Esophagus muscularis mucosa (tissue), 4 donors: ENCODE results near the gene KREMEN1. TPM values are rescaled to one million over a fixed set of nuclear protein-coding genes. Genes with fewer than 3 reads are reported as not detected.

Source experiments
- DNase-seq: peaks from one replicate; pipeline ENCODE4 v3.0.0-alpha.2; 2017; ENCODE audit errors: extremely low spot score
- H3K27ac ChIP-seq, 4 donors: fragments of 200-600 bp; sonication (generic); replicated peaks in 1 of 4; 1 replicate in 3 of 4; 2 replicates in 1 of 4; pipeline ENCODE4 v1.5.1; 2016 to 2019; ENCODE audit warnings: mild to moderate bottlenecking in 1 of 4
- H3K27me3 ChIP-seq, 4 donors: fragments of 200-600 bp; sonication (generic); one replicate each; pipeline versions ENCODE4 v1.5.1 to v1.6.0; 2016 to 2019
- H3K36me3 ChIP-seq, 4 donors: fragments of 200-600 bp; sonication (generic); one replicate each; pipeline ENCODE4 v1.5.1; 2016 to 2019
- H3K4me1 ChIP-seq, 4 donors: fragments of 200-600 bp; sonication (generic); one replicate each; pipeline ENCODE4 v1.5.1; 2016 to 2019
- H3K4me3 ChIP-seq, 4 donors: fragments of 200-600 bp; sonication (generic); 1 replicate in 2 of 4; 2 replicates in 2 of 4; pipeline ENCODE4 v1.5.1; 2016 to 2019; ENCODE audit warnings: mild to moderate bottlenecking in 4 of 4, moderate library complexity in 1 of 4
- H3K9me3 ChIP-seq, 4 donors: fragments of 200-600 bp; sonication (generic); 1 replicate in 3 of 4; 2 replicates in 1 of 4; pipeline ENCODE4 v1.5.1; 2016 to 2019
- EP300 ChIP-seq: sonication (generic); formaldehyde crosslinking; IDR thresholded peaks from one replicate; pipeline ENCODE4 v1.6.1; 2017; ENCODE audit warnings: antibody characterized with exemption
- POLR2A ChIP-seq: fragments of 450-650 bp; IDR thresholded peaks from one replicate; pipeline ENCODE4 v1.6.1; 2017; ENCODE audit warnings: antibody characterized with exemption, moderate library complexity, mild to moderate bottlenecking, low read depth
- POLR2AphosphoS5 ChIP-seq, 2 donors: sonication (generic); formaldehyde crosslinking; IDR thresholded peaks; one replicate each; pipeline ENCODE4 v1.6.1; 2017; ENCODE audit warnings: antibody characterized with exemption in 2 of 2
- WGBS: methylation state at CpG from one replicate; pipeline ENCODE4 v1.1.5; 2018; 5-methylcytosine and 5-hydroxymethylcytosine counted together
- intact Hi-C: fragments of 100-400 bp; cut with DNase I; formaldehyde crosslinking; loops from one replicate; pipeline ENCODE4 v1.15.1; 2023
- total RNA-seq, 4 donors: library from RNA; depleted of rRNA; stranded (reverse); fragments of >200 nt; gene quantifications; one replicate each; pipeline versions ENCODE4 v1.1.0 to v1.2.1, GENCODE V29; 2016
- TF ChIP-seq, protein P1 (sequence below), 3 experiments: fragments of 200-600 bp in 2 of 3; fragments of 450-650 bp in 1 of 3; sonication (generic) in 2 of 3; IDR thresholded peaks; one replicate each; pipeline ENCODE4 v1.5.1; 2017 to 2019; ENCODE audit warnings: antibody characterized with exemption in 3 of 3, mild to moderate bottlenecking in 2 of 3, moderate library complexity in 1 of 3

KREMEN1 gene
- total RNA-seq, 4 donors from 2014 or later, result 8.7 to 14.6 (median 12.4) TPM

DNA sequence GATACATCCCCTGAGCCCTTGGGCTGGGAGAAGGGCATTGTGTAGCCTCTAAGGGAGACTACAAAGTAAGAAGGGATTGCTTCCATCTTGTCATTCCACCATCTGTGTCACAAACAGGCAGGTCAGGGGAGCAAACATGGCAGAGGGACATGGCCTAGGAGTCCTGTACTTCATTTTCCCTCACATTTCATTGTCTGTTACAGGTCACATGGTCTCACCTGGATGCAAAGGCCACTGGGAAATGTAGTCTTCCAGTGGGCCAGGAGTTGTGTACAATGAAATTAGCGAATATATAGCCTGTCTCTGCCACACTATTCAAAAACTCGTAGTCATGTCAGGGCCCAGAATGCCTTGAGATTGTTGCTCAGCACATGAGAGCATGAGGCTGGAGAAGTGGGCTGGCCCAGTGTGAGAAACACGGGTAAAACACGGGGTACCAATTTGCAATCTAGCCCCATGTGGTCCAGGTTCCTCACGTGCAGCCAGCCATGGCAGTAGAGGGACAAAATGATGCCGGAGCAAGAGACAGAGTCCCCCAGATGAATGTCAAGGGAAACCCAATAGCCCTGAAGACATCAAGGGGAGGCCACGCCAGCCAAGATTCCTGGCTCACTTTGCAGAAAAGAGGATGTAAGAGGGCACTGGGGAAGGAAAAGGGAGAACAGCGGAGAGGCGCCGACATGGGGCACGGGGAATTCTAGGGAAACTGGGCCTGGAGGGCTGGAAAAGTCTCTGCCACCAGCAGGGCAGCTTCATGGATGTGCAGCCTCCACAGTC, 85.1 kb downstream of the KREMEN1 start:
- H3K27ac ChIP-seq, result no peak overlapping the region
- no peak for TF ChIP-seq POLR2A
- no peak for TF ChIP-seq EP300
- TF ChIP-seq, protein P1, sequence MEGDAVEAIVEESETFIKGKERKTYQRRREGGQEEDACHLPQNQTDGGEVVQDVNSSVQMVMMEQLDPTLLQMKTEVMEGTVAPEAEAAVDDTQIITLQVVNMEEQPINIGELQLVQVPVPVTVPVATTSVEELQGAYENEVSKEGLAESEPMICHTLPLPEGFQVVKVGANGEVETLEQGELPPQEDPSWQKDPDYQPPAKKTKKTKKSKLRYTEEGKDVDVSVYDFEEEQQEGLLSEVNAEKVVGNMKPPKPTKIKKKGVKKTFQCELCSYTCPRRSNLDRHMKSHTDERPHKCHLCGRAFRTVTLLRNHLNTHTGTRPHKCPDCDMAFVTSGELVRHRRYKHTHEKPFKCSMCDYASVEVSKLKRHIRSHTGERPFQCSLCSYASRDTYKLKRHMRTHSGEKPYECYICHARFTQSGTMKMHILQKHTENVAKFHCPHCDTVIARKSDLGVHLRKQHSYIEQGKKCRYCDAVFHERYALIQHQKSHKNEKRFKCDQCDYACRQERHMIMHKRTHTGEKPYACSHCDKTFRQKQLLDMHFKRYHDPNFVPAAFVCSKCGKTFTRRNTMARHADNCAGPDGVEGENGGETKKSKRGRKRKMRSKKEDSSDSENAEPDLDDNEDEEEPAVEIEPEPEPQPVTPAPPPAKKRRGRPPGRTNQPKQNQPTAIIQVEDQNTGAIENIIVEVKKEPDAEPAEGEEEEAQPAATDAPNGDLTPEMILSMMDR (IDR thresholded peaks at IDR 0.05), result no peak
- TF ChIP-seq POLR2AphosphoS5 (IDR thresholded peaks at IDR 0.05), result no peak
- peaks cover 6 to 18% (median 12%) of the 10 kb centered on the region in 4 donors for H3K4me1 ChIP-seq
- 92% methylated on average over 11 of the region's 11 CpGs for WGBS
- peaks cover 0 to 9% (median 0%) of the 10 kb centered on the region in 4 donors for H3K27me3 ChIP-seq
- DNase-seq, result no peak
- H3K36me3 ChIP-seq, result no peaks in the 10 kb centered on the region
- H3K4me3 ChIP-seq, result no peak overlapping the region
- intact Hi-C loops, result loop anchor here (5.0 to 10.0 kb wide), 2 partner anchors 89 to 303 kb away; no protein-coding TSS in a partner anchor
- H3K9me3 ChIP-seq, result no peaks in the 10 kb centered on the region

DNA sequence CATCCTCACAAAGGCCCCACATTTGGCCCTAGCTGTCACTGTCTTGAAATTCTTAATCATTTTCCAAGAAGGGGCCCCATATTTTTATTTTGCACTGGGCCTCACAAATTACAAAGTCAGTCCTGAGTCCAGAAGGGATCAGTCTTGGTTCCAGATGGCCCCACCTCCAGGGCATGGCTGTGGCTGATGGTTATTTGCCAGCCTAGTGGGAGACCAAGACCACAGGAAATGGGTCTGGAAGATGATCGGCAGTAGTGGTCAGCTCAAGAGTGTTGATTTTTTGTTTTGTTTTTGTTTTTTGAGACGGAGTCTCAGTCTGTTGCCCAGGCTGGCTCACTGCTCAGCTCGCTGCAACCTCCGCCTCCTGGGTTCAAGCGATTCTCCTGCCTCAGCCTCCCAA, 85.7 kb downstream of the KREMEN1 start:
- Histone ChIP-seq H3K36me3 (no peaks in the 10 kb centered on the region), H3K9me3 (no peaks in the 10 kb centered on the region), H3K27ac (no peak overlapping the region), H3K4me3 (no peak overlapping the region), H3K4me1 (peaks cover 6 to 13% (median 11%) of the 10 kb centered on the region in 4 donors), H3K27me3 (peaks cover 0 to 9% (median 0%) of the 10 kb centered on the region in 4 donors)
- intact Hi-C loops, result loop anchor here (5.0 to 10.0 kb wide), 2 partner anchors 89 to 304 kb away; no protein-coding TSS in a partner anchor
- TF ChIP-seq EP300 (no peak), POLR2A (no peak)
- WGBS, result 89% methylated on average over 5 of the region's 5 CpGs
- DNase-seq, result no peak

DNA sequence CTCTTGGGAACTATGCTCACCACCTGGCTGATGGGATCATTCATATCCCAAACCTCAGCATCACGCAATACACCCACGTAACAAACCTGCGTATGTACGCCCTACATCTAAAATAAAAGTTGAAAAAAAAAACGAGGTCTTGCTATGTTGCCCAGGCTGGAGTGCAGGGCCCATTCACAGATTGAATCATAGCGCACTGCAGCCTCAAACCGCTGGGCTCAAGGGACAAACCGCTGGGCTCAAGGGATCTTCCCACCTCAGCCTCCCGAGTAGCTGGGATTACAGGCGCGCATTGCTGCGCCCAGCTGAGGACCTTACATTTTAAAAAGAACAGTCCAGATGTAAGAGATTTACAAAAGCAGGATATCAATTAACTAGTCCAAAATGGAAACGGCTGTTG, 91.0 kb downstream of the KREMEN1 start:
- WGBS, result 91% methylated on average over 13 of the region's 13 CpGs
- Histone ChIP-seq H3K27ac (no peak overlapping the region), H3K4me1 (no peaks in the 10 kb centered on the region), H3K4me3 (no peak overlapping the region), H3K27me3 (peaks cover 0 to 5% (median 0%) of the 10 kb centered on the region in 4 donors), H3K36me3 (no peaks in the 10 kb centered on the region), H3K9me3 (no peaks in the 10 kb centered on the region)
- DNase-seq, result no peak
- TF ChIP-seq EP300 (no peak), POLR2AphosphoS5 (IDR thresholded peaks at IDR 0.05) (no peak), POLR2A (no peak)
- TF ChIP-seq, protein P1 (IDR thresholded peaks at IDR 0.05), result no peak
- intact Hi-C loops, result no loop called here

DNA sequence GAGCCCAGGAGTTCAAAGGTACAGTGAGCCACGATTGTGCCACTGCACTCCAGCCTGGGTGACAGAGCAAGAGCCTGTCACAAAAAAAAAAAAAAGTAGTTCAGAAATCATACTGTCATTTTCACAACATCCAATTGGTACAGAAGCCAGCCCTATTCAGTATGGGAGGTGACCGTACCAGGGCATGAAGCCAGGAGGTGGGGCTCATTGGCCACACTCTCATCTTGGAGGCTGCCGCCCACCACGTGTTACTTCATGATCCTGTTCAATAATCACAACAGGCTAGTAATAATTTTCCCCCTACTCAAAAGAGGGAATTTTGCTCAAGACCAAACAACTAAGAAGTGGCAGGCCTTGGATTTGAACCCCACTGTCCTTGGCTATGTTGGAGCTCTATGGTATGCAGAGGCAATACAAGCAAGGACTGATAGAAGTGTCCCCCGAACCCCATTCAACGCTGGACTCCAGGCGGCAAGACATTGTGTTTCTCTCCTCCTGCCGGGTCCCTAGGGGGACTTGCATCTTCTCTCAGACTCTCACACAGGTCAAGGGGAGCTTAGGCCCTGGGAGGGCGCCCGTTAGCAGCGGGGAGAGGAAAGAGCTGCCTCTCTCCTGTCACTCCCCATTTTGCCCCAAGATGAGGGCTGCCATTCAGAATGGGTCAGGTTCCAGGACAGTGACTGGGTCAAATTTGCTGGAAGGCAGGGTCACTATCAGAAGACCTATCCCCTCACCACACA, 92.7 kb downstream of the KREMEN1 start:
- H3K4me3 ChIP-seq, result no peak overlapping the region
- TF ChIP-seq, protein P1 (IDR thresholded peaks at IDR 0.05), result no peak
- TF ChIP-seq POLR2A (no peak), POLR2AphosphoS5 (IDR thresholded peaks at IDR 0.05) (no peak), EP300 (no peak)
- no peak overlapping the region for H3K27ac ChIP-seq
- intact Hi-C loops, result no loop called here
- no peaks in the 10 kb centered on the region for H3K36me3 ChIP-seq
- no peaks in the 10 kb centered on the region for H3K4me1 ChIP-seq
- 87% methylated on average over 10 of the region's 11 CpGs for WGBS
- DNase-seq, result no peak
- H3K9me3 ChIP-seq, result no peaks in the 10 kb centered on the region
- no peaks in the 10 kb centered on the region for H3K27me3 ChIP-seq

DNA sequence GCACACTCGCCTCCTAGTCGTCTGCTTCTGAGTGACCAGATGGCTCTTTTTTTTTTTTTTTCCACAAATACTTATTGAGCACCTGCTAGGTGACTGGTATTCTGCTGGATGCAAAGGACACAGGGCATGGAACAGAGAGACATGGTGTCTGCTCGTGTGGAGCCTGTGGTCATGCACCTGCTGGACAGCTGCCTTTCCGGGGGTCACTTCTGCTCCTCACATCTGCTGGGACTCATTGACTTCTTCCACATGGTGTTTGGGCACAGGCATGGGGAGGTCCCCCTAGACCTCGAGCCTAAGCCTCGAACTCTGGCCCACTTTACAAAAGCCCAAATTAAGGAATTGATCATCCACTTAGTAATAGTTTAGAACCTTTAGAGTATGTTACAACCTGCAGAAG, 93.3 kb downstream of the KREMEN1 start:
- intact Hi-C loops, result no loop called here
- no peak overlapping the region for H3K27ac ChIP-seq
- H3K9me3 ChIP-seq, result no peaks in the 10 kb centered on the region
- no peaks in the 10 kb centered on the region for H3K27me3 ChIP-seq
- no peak for DNase-seq
- no peaks in the 10 kb centered on the region for H3K36me3 ChIP-seq
- no peak overlapping the region for H3K4me3 ChIP-seq
- 90% methylated on average over 6 of the region's 6 CpGs for WGBS
- H3K4me1 ChIP-seq, result no peaks in the 10 kb centered on the region
- TF ChIP-seq POLR2A, result no peak
- TF ChIP-seq EP300, result no peak
- TF ChIP-seq, protein P1 (IDR thresholded peaks at IDR 0.05), result no peak
- TF ChIP-seq POLR2AphosphoS5 (IDR thresholded peaks at IDR 0.05), result no peak
